CD4-positive, CD25-positive, alpha-beta regulatory T cell (primary cell): ENCODE results near the gene DCDC1. TPM values are rescaled to one million over a fixed set of nuclear protein-coding genes. Genes with fewer than 3 reads are reported as not detected.
A peak's percentile ranks its signal among the peaks of the same experiment; 100 is the strongest.

Source experiments
- ATAC-seq, 2 donors: fragments of 150-1000 bp; cut with Tn5 transposase; one replicate each; pipeline ENCODE4 v1.10.0; 2021; ENCODE audit warnings: low read depth in 2 of 2, moderate number of reproducible peaks in 2 of 2, moderate library complexity in 1 of 2
- DNase-seq, 3 donors: peaks; one replicate each; pipeline versions ENCODE4 v3.0.0 to v3.0.0-alpha.2; 2012 to 2022; ENCODE audit warnings: mixed read lengths in 1 of 3
- H3K27ac ChIP-seq: one replicate; pipeline ENCODE4 v1.7.0; 2013; ENCODE audit warnings: mild to moderate bottlenecking, low read length; ENCODE audit not compliant: insufficient read depth, poor library complexity, severe bottlenecking
- H3K27me3 ChIP-seq: one replicate; pipeline ENCODE4 v1.7.0; 2013; ENCODE audit warnings: low read length; ENCODE audit not compliant: control insufficient read depth, insufficient read depth
- H3K36me3 ChIP-seq: one replicate; pipeline ENCODE4 v1.7.0; 2013; ENCODE audit warnings: mild to moderate bottlenecking, low read length, moderate library complexity; ENCODE audit not compliant: control insufficient read depth, insufficient read depth
- H3K4me1 ChIP-seq: 2 replicates; pipeline ENCODE4 v1.7.0; 2013; ENCODE audit warnings: mild to moderate bottlenecking, low read length; ENCODE audit not compliant: insufficient read depth, control insufficient read depth, poor library complexity, severe bottlenecking
- H3K4me3 ChIP-seq: one replicate; pipeline ENCODE4 v1.7.0; 2013; ENCODE audit warnings: low read depth, mild to moderate bottlenecking, low read length, moderate library complexity
- H3K9me3 ChIP-seq, 2 experiments: 1 replicate in 1 of 2; 2 replicates in 1 of 2; pipeline ENCODE4 v1.7.0; 2013; ENCODE audit warnings: low read length in 2 of 2, mild to moderate bottlenecking in 1 of 2, moderate library complexity in 1 of 2; ENCODE audit not compliant: control insufficient read depth in 2 of 2
- H3K27ac Mint-ChIP-seq, 3 donors: one replicate each; pipeline ENCODE4 v1.8.0; 2020 to 2022; ENCODE audit warnings: mild to moderate bottlenecking in 3 of 3, mixed read lengths in 3 of 3, moderate library complexity in 2 of 3
- H3K27me3 Mint-ChIP-seq: one replicate; pipeline ENCODE4 v1.8.0; 2022; ENCODE audit warnings: mild to moderate bottlenecking, mixed read lengths
- H3K36me3 Mint-ChIP-seq: one replicate; pipeline ENCODE4 v1.8.0; 2020; ENCODE audit warnings: mixed read lengths
- H3K4me1 Mint-ChIP-seq, 4 donors: one replicate each; pipeline ENCODE4 v1.8.0; 2020 to 2022; ENCODE audit warnings: mixed read lengths in 4 of 4, mild to moderate bottlenecking in 1 of 4
- H3K4me3 Mint-ChIP-seq, 4 donors: one replicate each; pipeline ENCODE4 v1.8.0; 2020 to 2022; ENCODE audit warnings: mild to moderate bottlenecking in 4 of 4, mixed read lengths in 4 of 4, moderate library complexity in 3 of 4
- H3K9me3 Mint-ChIP-seq, 7 donors: one replicate each; pipeline ENCODE4 v1.8.0; 2020 to 2022; ENCODE audit warnings: mixed read lengths in 7 of 7, mild to moderate bottlenecking in 3 of 7, moderate library complexity in 2 of 7
- polyA plus RNA-seq, 4 donors: library from polyadenylated mRNA; unstranded; fragments of 300-500 nt; fragmentation: Illumina TruSeq; gene quantifications; one replicate each; pipeline ENCODE4 v1.2.3, GENCODE V29; 2021
- total RNA-seq: library from RNA; stranded (reverse); gene quantifications from one replicate; pipeline ENCODE4 v1.2.3, GENCODE V29; 2022

The DCDC1 gene
- total and polyA plus RNA-seq, 5 donors from 2014 or later: not detected

DNA sequence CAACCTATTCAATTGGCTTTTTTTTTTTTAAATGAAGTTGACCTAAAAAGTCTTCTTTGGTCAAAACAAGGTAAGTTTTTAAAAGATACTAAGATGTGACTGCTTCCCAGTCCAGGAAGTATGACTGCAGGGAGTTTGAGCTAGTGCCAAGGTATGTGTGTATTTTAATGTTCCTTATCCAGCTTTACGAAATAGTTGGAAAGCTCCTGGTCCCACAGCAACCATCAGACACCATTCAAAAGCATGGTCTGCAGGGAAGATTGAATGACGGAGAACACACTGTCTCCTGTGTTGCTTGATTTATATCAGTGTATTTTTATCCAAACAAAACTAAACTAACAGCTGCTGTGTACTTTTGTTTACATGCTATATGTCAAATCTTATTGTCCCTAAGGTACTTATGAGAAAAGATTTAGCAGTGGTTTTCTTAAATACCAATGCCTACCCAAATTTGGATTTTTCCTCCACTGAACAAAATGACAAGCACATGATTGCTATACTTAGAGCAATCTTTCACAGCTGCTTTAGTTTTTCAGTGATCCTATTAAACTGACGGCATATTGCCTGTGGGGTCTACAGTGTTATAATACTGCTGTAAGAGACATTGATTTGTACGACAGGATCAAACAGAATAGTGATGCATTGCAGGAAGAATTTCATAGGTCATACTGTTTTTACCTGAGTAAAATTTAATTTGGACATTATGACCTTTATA, 122.9 kb downstream of the DCDC1 start:
- no peaks in the 10 kb centered on the region for H3K9me3 ChIP-seq
- Mint-ChIP-seq H3K36me3 (no peaks in the 10 kb centered on the region), H3K4me3 (no peak overlapping the region), H3K9me3 (no peaks in the 10 kb centered on the region), H3K27me3 (no peaks in the 10 kb centered on the region), H3K27ac (no peak overlapping the region), H3K4me1 (no peaks in the 10 kb centered on the region)
- H3K4me1 ChIP-seq: no peaks in the 10 kb centered on the region
- no peaks in the 10 kb centered on the region for H3K36me3 ChIP-seq
- ATAC-seq (no peak), DNase-seq (no peak)
- H3K4me3 ChIP-seq: no peak overlapping the region
- H3K27ac ChIP-seq: no peak overlapping the region
- H3K27me3 ChIP-seq: no peaks in the 10 kb centered on the region

DNA sequence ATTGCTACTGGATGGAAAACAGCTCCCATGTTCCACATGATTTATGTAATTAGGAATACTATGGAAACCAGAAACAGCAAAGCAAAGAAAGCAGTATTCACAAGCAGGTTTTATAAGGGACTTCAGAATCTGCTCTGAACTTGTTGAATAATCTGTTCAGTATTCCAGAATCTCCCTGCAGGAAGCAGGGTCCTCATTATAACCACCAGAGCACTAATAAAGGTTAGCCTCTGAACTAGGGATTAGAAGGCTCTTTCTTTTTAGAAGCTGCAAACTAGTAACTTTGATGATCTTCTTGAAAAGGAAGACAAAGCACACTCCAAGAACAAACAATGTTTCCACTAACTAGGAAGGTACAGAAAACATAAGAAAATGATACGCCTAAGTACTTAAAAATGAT, 125.8 kb downstream of the DCDC1 start:
- no peaks in the 10 kb centered on the region for H3K36me3 ChIP-seq
- no peak overlapping the region for H3K27ac ChIP-seq
- H3K27me3 Mint-ChIP-seq: no peaks in the 10 kb centered on the region
- ATAC-seq: no peak
- no peaks in the 10 kb centered on the region for H3K4me1 Mint-ChIP-seq
- H3K9me3 Mint-ChIP-seq: no peaks in the 10 kb centered on the region
- no peaks in the 10 kb centered on the region for H3K4me1 ChIP-seq
- H3K4me3 ChIP-seq: no peak overlapping the region
- no peaks in the 10 kb centered on the region for H3K27me3 ChIP-seq
- no peak for DNase-seq
- H3K27ac Mint-ChIP-seq: no peak overlapping the region
- no peaks in the 10 kb centered on the region for H3K9me3 ChIP-seq
- H3K36me3 Mint-ChIP-seq: no peaks in the 10 kb centered on the region
- H3K4me3 Mint-ChIP-seq: no peak overlapping the region

DNA sequence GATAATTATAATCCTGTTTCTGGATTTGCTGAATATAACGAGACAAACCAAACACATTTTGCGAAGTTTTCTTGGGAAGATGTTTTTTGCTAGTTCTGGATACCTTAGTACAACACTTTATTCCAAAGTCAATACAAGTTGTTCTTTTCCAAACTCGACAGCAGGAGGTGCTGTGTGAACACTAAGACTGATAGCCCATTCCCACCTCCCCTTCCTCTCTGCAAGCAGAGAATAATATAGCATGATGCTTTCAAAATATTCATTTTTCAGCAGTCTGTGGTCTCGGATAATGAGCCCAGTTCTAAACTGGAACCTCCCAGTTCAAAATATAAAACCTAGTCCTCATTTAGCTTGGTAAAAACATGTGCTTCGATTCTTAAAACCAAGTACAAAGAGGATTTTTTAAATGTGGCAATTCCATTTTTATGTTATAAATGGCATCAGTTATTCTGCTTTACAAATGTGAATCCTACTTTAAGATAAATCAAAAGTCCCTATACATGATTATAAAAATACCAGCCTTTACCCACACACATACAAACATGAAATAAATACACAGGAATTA, 129.1 kb downstream of the DCDC1 start:
- H3K4me1 ChIP-seq: no peaks in the 10 kb centered on the region
- Mint-ChIP-seq H3K36me3 (no peaks in the 10 kb centered on the region), H3K4me1 (no peaks in the 10 kb centered on the region), H3K4me3 (no peak overlapping the region), H3K9me3 (no peaks in the 10 kb centered on the region), H3K27ac (no peak overlapping the region), H3K27me3 (no peaks in the 10 kb centered on the region)
- no peak overlapping the region for H3K27ac ChIP-seq
- H3K36me3 ChIP-seq: no peaks in the 10 kb centered on the region
- ATAC-seq (no peak), DNase-seq (peak in 2 of 3 donors; percentile 13 to 29)
- no peaks in the 10 kb centered on the region for H3K27me3 ChIP-seq
- no peaks in the 10 kb centered on the region for H3K9me3 ChIP-seq
- H3K4me3 ChIP-seq: no peak overlapping the region

DNA sequence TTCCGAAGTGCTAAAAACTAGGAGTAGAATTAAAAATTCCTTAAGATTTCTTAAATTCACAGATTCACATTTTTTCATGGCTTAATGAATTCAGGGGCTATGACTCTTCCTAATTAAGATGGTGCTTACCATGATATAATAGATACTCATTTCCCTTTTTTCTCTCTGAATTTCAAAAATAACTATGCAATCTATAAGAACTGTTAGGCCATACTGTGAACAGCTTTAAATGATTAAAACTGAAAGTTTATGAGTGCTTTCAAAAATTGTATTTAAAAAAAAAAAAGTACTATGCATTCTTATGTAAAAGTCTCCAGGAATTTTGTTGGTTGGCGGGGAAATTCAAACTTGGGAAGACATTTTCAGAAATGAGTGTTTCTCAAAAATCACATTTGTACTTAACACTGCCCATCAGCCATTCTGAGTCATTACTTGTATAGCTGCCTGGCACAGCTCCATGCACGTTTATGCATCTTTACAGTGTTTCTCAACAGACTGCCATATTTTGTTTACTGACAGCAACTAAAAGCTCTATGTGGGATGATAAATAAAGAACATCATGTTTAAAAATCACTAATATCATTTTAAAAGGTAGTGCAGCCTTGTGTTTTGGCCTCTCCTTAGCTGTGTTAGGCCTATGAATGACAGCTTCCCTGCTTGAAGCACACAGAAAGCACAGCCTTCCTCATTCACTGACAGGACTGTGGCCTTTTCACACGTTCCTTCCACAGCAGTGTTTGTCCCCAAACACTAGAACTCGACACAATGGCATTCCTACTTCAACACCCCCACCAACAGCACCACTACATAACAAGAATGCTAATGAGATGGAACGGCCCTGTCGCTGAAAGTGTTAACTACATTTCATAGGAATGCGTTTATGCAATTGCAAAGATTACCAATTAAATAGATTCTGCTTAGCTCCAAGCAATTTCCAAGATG, 131.4 kb downstream of the DCDC1 start:
- H3K9me3 ChIP-seq: no peaks in the 10 kb centered on the region
- no peaks in the 10 kb centered on the region for H3K27me3 ChIP-seq
- H3K9me3 Mint-ChIP-seq: no peaks in the 10 kb centered on the region
- no peak overlapping the region for H3K27ac ChIP-seq
- no peak for ATAC-seq
- no peaks in the 10 kb centered on the region for H3K4me1 ChIP-seq
- no peak for DNase-seq
- H3K36me3 ChIP-seq: no peaks in the 10 kb centered on the region
- no peak overlapping the region for H3K4me3 Mint-ChIP-seq
- no peaks in the 10 kb centered on the region for H3K36me3 Mint-ChIP-seq
- H3K4me3 ChIP-seq: no peak overlapping the region
- no peaks in the 10 kb centered on the region for H3K27me3 Mint-ChIP-seq
- H3K4me1 Mint-ChIP-seq: no peaks in the 10 kb centered on the region
- no peak overlapping the region for H3K27ac Mint-ChIP-seq

DNA sequence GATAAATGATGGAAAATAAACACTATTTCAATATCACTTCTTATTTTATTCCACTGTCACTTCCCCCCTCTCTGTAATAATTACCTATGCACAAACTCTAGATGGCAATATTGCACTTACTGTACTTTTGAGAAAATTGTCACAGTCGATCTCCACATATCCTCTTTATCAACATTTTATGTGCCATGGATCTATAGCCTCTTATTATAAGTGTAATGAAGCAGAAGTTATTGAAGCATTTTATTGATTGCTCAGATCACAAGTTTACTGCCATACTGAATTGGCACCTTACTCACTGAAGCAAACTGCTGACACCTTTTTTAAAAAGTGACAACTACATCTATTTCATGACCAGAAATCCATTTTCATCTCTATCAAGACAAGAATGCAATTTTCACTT, 133.4 kb downstream of the DCDC1 start:
- Histone ChIP-seq H3K27me3 (no peaks in the 10 kb centered on the region), H3K27ac (no peak overlapping the region), H3K9me3 (no peaks in the 10 kb centered on the region), H3K4me3 (no peak overlapping the region), H3K4me1 (no peaks in the 10 kb centered on the region), H3K36me3 (no peaks in the 10 kb centered on the region)
- DNase-seq: peak in 1 of 3 donors; percentile 4
- no peaks in the 10 kb centered on the region for H3K4me1 Mint-ChIP-seq
- H3K27ac Mint-ChIP-seq: no peak overlapping the region
- no peaks in the 10 kb centered on the region for H3K27me3 Mint-ChIP-seq
- H3K9me3 Mint-ChIP-seq: no peaks in the 10 kb centered on the region
- no peaks in the 10 kb centered on the region for H3K36me3 Mint-ChIP-seq
- no peak for ATAC-seq
- H3K4me3 Mint-ChIP-seq: no peak overlapping the region

DNA sequence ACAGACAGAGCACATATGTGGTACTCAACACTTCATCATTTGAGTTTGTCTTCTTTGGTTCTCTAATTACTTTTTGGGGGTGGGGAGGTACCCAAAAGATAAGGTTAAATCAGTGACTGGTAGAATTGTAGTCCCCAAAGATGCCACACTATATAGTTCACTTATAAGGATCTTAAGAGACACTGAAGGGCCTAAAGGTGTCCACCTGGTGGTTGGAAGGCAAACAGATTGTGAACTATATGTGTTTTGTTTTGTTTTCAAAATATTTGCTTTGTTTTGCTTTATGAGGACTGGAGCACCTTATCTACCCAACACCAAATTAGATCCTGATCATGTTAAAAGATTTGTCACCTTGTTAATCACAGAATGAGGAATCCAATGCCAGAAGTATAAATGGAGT, 136.1 kb downstream of the DCDC1 start:
- DNase-seq (no peak), ATAC-seq (no peak)
- Histone ChIP-seq H3K27ac (no peak overlapping the region), H3K27me3 (no peaks in the 10 kb centered on the region), H3K9me3 (no peaks in the 10 kb centered on the region), H3K4me1 (no peaks in the 10 kb centered on the region), H3K4me3 (no peak overlapping the region), H3K36me3 (no peaks in the 10 kb centered on the region)
- Mint-ChIP-seq H3K27me3 (no peaks in the 10 kb centered on the region), H3K9me3 (no peaks in the 10 kb centered on the region), H3K27ac (no peak overlapping the region), H3K4me3 (no peak overlapping the region), H3K4me1 (no peaks in the 10 kb centered on the region), H3K36me3 (no peaks in the 10 kb centered on the region)

DNA sequence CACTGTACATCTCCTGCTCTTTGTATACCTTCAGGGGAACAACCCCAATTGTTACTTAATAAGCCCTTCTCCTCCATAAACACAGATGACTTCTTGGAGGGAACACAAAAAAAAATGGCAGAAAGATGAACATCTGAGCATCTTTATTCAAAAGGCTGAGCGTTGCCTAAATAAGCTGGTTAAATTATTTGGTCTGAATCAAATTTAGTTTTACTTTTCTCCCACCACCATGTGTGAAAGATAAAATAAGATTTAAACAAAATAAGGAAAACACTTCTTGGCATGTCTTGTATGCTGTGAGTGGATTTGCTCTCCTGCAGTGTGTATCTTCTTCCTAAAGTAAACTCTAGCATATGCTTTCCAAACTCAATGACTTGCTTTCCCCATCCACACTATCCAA, 137.9 kb downstream of the DCDC1 start:
- Histone ChIP-seq H3K9me3 (no peaks in the 10 kb centered on the region), H3K36me3 (no peaks in the 10 kb centered on the region), H3K4me3 (no peak overlapping the region), H3K4me1 (no peaks in the 10 kb centered on the region), H3K27ac (no peak overlapping the region), H3K27me3 (no peaks in the 10 kb centered on the region)
- no peaks in the 10 kb centered on the region for H3K27me3 Mint-ChIP-seq
- H3K27ac Mint-ChIP-seq: no peak overlapping the region
- no peaks in the 10 kb centered on the region for H3K4me1 Mint-ChIP-seq
- no peak overlapping the region for H3K4me3 Mint-ChIP-seq
- DNase-seq (no peak), ATAC-seq (no peak)
- H3K9me3 Mint-ChIP-seq: peaks cover 0 to 2% (median 0%) of the 10 kb centered on the region in 7 donors
- no peaks in the 10 kb centered on the region for H3K36me3 Mint-ChIP-seq
